Measurements from ENCODE around the gene CNOT6L.
"Not testable (repeated sequence)": the region's sequence is repeated elsewhere in the genome, so short reads cannot be mapped to it uniquely, and the experiment has no call there.

- TF ChIP-seq CTCF (conservative IDR thresholded peaks at IDR 0.05; ENCODE audit: low read length); EZH2phosphoT487 (IDR thresholded peaks at IDR 0.05; ENCODE audit: borderline replicate concordance): not testable (repeated sequence)
Measured at GRCh38 chr4:77863341-77863740, 44.2 kb upstream of the CNOT6L start.

All from Loucy (cell line).